ENCODE results near the gene SLC6A19. TPM values are rescaled to one million over a fixed set of nuclear protein-coding genes. Genes with fewer than 3 reads are reported as not detected.

SLC6A19 gene
- total RNA-seq, 2 donors from 2014 or later, result 0.09 to 0.17 TPM

DNA sequence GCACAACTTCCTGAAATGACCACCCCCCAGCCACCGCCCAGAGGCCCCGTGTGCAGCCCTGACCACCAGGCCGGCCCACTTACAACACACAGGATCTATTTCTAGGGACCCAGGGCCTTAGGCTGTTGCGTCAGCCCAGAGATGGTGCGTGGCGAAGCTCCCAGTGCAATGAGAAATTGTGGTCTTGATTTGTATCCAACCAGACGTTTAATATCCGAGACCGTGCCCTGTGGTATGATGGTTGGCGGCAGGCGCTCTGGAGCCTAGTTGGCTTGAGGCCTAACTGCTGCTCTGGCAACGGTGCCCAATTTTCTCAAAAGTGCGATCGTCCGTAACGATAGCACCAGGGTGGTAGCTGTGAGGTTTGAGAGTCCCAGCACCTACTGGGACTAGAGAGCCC lies 32.6 kb upstream of the SLC6A19 start:
- DNase-seq (ENCODE audit: low spot score), result no peak
- TF ChIP-seq, protein P1, sequence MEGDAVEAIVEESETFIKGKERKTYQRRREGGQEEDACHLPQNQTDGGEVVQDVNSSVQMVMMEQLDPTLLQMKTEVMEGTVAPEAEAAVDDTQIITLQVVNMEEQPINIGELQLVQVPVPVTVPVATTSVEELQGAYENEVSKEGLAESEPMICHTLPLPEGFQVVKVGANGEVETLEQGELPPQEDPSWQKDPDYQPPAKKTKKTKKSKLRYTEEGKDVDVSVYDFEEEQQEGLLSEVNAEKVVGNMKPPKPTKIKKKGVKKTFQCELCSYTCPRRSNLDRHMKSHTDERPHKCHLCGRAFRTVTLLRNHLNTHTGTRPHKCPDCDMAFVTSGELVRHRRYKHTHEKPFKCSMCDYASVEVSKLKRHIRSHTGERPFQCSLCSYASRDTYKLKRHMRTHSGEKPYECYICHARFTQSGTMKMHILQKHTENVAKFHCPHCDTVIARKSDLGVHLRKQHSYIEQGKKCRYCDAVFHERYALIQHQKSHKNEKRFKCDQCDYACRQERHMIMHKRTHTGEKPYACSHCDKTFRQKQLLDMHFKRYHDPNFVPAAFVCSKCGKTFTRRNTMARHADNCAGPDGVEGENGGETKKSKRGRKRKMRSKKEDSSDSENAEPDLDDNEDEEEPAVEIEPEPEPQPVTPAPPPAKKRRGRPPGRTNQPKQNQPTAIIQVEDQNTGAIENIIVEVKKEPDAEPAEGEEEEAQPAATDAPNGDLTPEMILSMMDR (IDR thresholded peaks at IDR 0.05), result no peak
- TF ChIP-seq POLR2A (IDR thresholded peaks at IDR 0.05) (no peak), POLR2AphosphoS5 (IDR thresholded peaks at IDR 0.05) (no peak)
- Histone ChIP-seq H3K4me3 (no peak overlapping the region), H3K27me3 (replicated peaks; ENCODE audit: insufficient read depth) (no peaks in the 10 kb centered on the region), H3K4me1 (replicated peaks) (no peaks in the 10 kb centered on the region), H3K9me3 (no peaks in the 10 kb centered on the region), H3K27ac (no peak overlapping the region), H3K36me3 (no peaks in the 10 kb centered on the region)
- intact Hi-C loops (cut with DNase I), result loop anchor here (5.0 kb wide), 1 partner anchor 474 kb away; no protein-coding TSS in a partner anchor
- WGBS, result 91% methylated on average over 16 of the region's 16 CpGs

DNA sequence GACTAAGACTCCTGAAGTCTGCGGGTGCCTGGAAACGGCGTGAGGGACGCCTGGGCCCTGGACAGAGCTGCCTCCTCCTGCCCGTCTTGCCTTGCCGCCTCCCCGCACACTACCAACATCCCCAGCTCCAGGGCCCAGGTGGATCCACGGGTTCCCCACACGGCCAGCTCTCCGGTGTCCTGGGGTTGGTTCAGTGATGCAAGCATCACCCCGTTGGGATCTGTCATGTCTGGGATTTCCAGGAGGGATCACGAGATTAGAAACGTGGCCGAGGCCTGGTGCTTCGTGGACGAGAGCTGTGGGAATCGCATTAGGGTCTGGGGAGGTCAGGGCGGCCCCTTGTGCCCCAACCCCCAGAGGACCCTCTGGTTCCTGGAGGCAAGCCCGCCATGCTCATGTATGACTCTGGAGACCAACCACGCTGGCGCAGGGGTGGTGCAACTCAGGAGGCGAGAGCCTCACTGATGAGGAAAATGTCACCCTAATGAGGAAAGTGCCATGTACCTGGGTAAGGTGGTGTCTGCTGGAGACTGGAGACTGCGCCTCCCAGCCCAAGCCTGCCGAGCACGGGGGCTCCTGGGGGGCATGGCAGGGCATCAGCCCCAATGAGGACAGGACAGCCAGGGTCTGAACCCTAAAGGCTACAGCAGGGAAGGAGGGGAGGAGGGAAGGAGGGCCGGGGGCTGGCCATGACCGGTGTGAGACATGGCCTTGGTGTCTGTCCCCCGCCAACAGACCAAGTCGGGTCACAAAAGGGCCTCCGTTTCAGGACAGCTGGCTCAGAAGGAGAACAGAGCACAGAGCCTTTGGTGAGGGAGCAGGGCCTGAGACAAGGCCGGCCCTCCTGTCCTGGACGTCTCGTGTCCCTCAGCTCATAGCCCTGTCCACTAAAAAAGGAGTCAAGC lies 31.9 kb upstream of the SLC6A19 start:
- TF ChIP-seq, protein P1 (IDR thresholded peaks at IDR 0.05), result no peak
- TF ChIP-seq POLR2AphosphoS5 (IDR thresholded peaks at IDR 0.05) (no peak), POLR2A (IDR thresholded peaks at IDR 0.05) (no peak)
- WGBS, result 95% methylated on average over 33 of the region's 33 CpGs
- no peaks in the 10 kb centered on the region for H3K4me1 ChIP-seq (replicated peaks)

DNA sequence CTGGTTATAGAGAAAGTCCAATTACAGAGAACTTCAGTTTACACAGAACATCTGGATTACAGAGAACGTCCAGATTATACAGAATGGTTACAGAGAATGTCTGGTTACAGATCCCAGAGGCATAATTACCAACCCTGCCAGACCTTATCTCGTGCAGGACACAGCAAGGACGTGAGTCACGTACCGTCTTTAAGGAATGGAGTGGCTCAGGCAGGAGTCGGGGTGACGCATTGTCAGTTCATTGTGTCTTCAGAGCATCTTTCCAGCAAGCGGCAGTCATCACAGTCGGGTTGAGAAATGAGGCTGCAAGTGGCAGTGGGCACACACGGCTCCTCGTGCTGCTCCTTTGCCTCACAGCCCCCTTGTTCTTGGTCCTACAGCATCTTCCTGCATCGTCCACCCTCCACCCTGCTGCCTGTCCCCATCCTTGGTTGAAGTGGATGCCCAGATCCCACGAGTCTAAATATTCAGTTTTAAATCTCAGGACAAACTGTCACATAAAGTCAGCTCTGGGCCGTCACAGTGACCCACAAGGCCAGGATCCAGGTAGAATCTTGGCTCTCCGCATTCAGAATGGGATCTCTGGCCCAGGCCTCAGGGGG lies 30.0 kb upstream of the SLC6A19 start:
- TF ChIP-seq, protein P1 (IDR thresholded peaks at IDR 0.05), result no peak
- TF ChIP-seq POLR2AphosphoS5 (IDR thresholded peaks at IDR 0.05), result no peak
- Histone ChIP-seq H3K36me3 (no peaks in the 10 kb centered on the region), H3K27me3 (replicated peaks; ENCODE audit: insufficient read depth) (no peaks in the 10 kb centered on the region), H3K9me3 (no peaks in the 10 kb centered on the region), H3K27ac (no peak overlapping the region), H3K4me1 (replicated peaks) (no peaks in the 10 kb centered on the region), H3K4me3 (no peak overlapping the region)
- intact Hi-C loops (cut with DNase I), result loop anchor here (10.0 kb wide), 1 partner anchor 247 kb away; no protein-coding TSS in a partner anchor
- no peak for DNase-seq (ENCODE audit: low spot score)
- WGBS, result 73% methylated on average over 15 of the region's 15 CpGs

More for the DNA sequence above, 31.9 kb upstream of the SLC6A19 start:
- no peak overlapping the region for H3K27ac ChIP-seq
- no peaks in the 10 kb centered on the region for H3K9me3 ChIP-seq
- no peaks in the 10 kb centered on the region for H3K36me3 ChIP-seq
- H3K27me3 ChIP-seq (replicated peaks; ENCODE audit: insufficient read depth), result no peaks in the 10 kb centered on the region
- intact Hi-C loops (cut with DNase I), result loop anchor here (5.0 to 10.0 kb wide), 2 partner anchors 245 to 473 kb away; no protein-coding TSS in a partner anchor
- DNase-seq (ENCODE audit: low spot score), result no peak
- H3K4me3 ChIP-seq, result no peak overlapping the region

DNA sequence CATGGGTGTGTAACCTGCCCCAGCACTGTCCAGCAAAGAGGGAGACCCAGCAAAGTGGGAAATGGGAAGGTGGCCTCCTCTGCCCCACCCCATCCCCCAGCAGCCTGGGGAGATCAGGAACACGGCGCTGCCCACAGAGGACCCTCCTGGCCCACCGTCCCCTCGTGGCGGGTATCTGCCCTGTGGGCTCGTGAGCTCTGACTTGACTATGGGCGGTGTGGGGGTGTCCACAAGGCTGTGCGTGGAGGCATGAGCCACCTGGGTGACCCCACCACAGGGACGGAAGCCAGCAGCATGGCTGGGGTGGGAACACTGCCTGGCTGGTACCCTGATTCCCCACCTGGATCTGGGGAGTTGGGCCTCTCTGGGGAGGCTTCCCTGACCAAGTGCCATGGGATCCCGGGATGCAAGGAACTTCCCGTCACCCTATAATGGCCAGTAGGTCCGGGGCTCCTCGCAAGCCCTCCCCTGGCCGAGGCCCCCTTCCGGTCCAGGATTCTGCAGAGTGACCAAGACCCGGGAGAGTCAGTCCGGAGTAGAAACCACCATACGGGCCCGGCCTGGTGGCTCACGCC lies 29.3 kb upstream of the SLC6A19 start:
- TF ChIP-seq POLR2A (IDR thresholded peaks at IDR 0.05) (no peak), POLR2AphosphoS5 (IDR thresholded peaks at IDR 0.05) (no peak)
- Histone ChIP-seq H3K9me3 (no peaks in the 10 kb centered on the region), H3K4me3 (no peak overlapping the region), H3K27ac (no peak overlapping the region), H3K4me1 (replicated peaks) (no peaks in the 10 kb centered on the region), H3K27me3 (replicated peaks; ENCODE audit: insufficient read depth) (no peaks in the 10 kb centered on the region), H3K36me3 (no peaks in the 10 kb centered on the region)
- WGBS, result 96% methylated on average over 20 of the region's 20 CpGs
- DNase-seq (ENCODE audit: low spot score), result no peak
- intact Hi-C loops (cut with DNase I), result loop anchor here (10.0 kb wide), 1 partner anchor 247 kb away; no protein-coding TSS in a partner anchor

Measured in prostate gland (tissue), 2 donors.